ENCODE data around the gene EIF4B. TPM values are rescaled to one million over a fixed set of nuclear protein-coding genes. Genes with fewer than 3 reads are reported as not detected.
A peak's percentile ranks its signal among the peaks of the same experiment; 100 is the strongest.

EIF4B gene
- total and polyA plus RNA-seq, 2 experiments from 2014 or later, result 141 to 584 TPM

DNA sequence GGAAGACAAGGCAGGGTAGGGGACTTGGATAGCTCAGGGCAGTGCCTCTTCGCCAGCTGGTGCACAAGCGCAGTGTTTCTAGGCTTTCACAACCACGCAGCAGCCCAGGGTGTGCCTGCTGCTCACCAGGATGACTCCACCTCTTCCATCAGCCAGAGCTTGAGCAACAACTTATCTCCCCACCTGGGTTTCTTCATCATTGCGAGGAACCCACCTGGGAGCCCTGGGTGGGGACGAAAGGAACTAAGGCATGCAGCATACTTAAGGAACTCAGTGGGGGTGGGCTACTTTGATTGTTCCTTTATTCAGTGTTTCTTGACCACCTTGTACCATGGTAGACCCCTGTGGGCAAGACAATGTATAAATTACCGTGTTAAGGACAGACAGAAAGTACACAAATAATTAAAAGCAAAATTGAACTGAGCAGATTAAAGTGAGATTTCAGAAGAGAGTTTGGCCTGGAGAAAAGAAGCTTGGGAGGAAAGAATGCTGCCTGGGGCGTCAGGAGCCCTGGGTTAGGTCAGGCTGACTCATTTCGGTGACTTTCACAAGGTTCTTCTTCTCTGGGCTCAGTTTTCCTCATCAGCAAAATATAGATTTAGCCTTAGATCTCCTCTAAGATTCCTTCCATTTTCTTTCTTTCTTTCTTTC, 34.5 kb upstream of the EIF4B start:
- no peaks in the 10 kb centered on the region for H3K9me3 Mint-ChIP-seq
- H3K27me3 ChIP-seq (ENCODE audit: insufficient read depth), result peaks cover 5% of the 10 kb centered on the region; the same call in 1 of the 2 replicates
- DNase-seq (ENCODE audit: low spot score) (peak; percentile 51), ATAC-seq (peak; percentile 67)
- H3K27ac Mint-ChIP-seq, result no peak overlapping the region
- no peaks in the 10 kb centered on the region for H3K9me2 ChIP-seq (ENCODE audit: insufficient read depth)
- H2AFZ ChIP-seq, result peak overlapping the region; percentile 88
- no peak overlapping the region for H3K4me3 ChIP-seq
- peaks cover 20% of the 10 kb centered on the region for H3K4me1 ChIP-seq (ENCODE audit: insufficient read depth)
- peaks cover 16% of the 10 kb centered on the region for H3K27me3 Mint-ChIP-seq (ENCODE audit: insufficient read depth, low read depth, poor library complexity)
- H3K27ac ChIP-seq (ENCODE audit: low read depth), result peak overlapping the region; percentile 7; the same call in 1 of the 2 replicates
- no peak overlapping the region for H3K4me3 Mint-ChIP-seq
- no peaks in the 10 kb centered on the region for H3K79me2 ChIP-seq (replicated peaks; ENCODE audit: insufficient read depth)
- H4K20me1 ChIP-seq (replicated peaks; ENCODE audit: insufficient read depth), result no peaks in the 10 kb centered on the region
- no peak for TF ChIP-seq CREB1 (CRISPR knock-in tag; IDR thresholded peaks at IDR 0.05; ENCODE audit: low read depth)
- TF ChIP-seq NANOG (IDR thresholded peaks at IDR 0.05; ENCODE audit: borderline replicate concordance), result peak; percentile 33; the same call in 1 of the 2 replicates
- H3F3A ChIP-seq (replicated peaks; ENCODE audit: low read depth), result no peaks in the 10 kb centered on the region
- peaks cover 31% of the 10 kb centered on the region for H3K4me1 Mint-ChIP-seq
- H3K36me3 Mint-ChIP-seq (ENCODE audit: low read depth), result no peaks in the 10 kb centered on the region
- peak overlapping the region; percentile 21 for H3K4me2 ChIP-seq
- H3K36me3 ChIP-seq (ENCODE audit: insufficient read depth), result no peaks in the 10 kb centered on the region

DNA sequence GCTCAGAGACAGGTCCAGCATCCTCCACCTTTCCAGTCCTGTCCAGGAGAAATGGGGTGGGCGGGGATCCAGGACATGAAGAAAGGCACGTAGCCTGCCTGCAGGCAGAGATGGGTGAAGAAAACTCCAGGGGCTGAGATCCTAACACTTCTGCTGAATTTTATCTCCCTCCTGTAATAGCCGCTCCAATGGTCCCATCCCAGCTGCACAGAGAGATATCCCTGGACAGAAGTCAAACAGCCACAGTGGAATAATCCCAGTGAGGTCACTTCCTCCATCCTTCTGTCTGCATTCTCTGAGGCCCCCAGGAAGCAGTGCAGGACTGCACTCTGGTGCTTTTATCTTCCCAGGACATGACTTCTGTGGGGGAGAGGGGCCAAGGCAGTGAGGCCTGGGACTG, 31.1 kb upstream of the EIF4B start:
- H3K27me3 ChIP-seq (ENCODE audit: insufficient read depth), result no peaks in the 10 kb centered on the region
- Mint-ChIP-seq H3K27me3 (ENCODE audit: insufficient read depth, low read depth, poor library complexity) (peaks cover 10% of the 10 kb centered on the region), H3K27ac (no peak overlapping the region), H3K36me3 (ENCODE audit: low read depth) (no peaks in the 10 kb centered on the region), H3K4me3 (no peak overlapping the region), H3K9me3 (no peaks in the 10 kb centered on the region; the same call in 2 of the 3 replicates), H3K4me1 (peaks cover 28% of the 10 kb centered on the region)
- H3F3A ChIP-seq (replicated peaks; ENCODE audit: low read depth), result no peaks in the 10 kb centered on the region
- ATAC-seq (no peak), DNase-seq (ENCODE audit: low spot score) (no peak)
- H3K9me2 ChIP-seq (ENCODE audit: insufficient read depth), result no peaks in the 10 kb centered on the region
- H2AFZ ChIP-seq, result no peak overlapping the region
- no peaks in the 10 kb centered on the region for H4K20me1 ChIP-seq (replicated peaks; ENCODE audit: insufficient read depth)
- no peak overlapping the region for H3K4me2 ChIP-seq
- peaks cover 21% of the 10 kb centered on the region for H3K4me1 ChIP-seq (ENCODE audit: insufficient read depth)
- H3K36me3 ChIP-seq (ENCODE audit: insufficient read depth), result no peaks in the 10 kb centered on the region
- H3K4me3 ChIP-seq, result no peak overlapping the region
- no peaks in the 10 kb centered on the region for H3K79me2 ChIP-seq (replicated peaks; ENCODE audit: insufficient read depth)
- H3K27ac ChIP-seq (ENCODE audit: low read depth), result no peak overlapping the region
- TF ChIP-seq CREB1 (CRISPR knock-in tag; IDR thresholded peaks at IDR 0.05; ENCODE audit: low read depth) (no peak), ZNF331 (CRISPR knock-in tag; IDR thresholded peaks at IDR 0.05; ENCODE audit: low read depth) (no peak), STAT1 (IDR thresholded peaks at IDR 0.05; ENCODE audit: unreplicated experiment) (no peak), POLR2AphosphoS5 (IDR thresholded peaks at IDR 0.05; ENCODE audit: low read depth) (no peak)
- TF ChIP-seq, protein P1, sequence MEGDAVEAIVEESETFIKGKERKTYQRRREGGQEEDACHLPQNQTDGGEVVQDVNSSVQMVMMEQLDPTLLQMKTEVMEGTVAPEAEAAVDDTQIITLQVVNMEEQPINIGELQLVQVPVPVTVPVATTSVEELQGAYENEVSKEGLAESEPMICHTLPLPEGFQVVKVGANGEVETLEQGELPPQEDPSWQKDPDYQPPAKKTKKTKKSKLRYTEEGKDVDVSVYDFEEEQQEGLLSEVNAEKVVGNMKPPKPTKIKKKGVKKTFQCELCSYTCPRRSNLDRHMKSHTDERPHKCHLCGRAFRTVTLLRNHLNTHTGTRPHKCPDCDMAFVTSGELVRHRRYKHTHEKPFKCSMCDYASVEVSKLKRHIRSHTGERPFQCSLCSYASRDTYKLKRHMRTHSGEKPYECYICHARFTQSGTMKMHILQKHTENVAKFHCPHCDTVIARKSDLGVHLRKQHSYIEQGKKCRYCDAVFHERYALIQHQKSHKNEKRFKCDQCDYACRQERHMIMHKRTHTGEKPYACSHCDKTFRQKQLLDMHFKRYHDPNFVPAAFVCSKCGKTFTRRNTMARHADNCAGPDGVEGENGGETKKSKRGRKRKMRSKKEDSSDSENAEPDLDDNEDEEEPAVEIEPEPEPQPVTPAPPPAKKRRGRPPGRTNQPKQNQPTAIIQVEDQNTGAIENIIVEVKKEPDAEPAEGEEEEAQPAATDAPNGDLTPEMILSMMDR (conservative IDR thresholded peaks at IDR 0.05; ENCODE audit: low read depth in 2 of 2), result no peak
- TF ChIP-seq, protein P2, sequence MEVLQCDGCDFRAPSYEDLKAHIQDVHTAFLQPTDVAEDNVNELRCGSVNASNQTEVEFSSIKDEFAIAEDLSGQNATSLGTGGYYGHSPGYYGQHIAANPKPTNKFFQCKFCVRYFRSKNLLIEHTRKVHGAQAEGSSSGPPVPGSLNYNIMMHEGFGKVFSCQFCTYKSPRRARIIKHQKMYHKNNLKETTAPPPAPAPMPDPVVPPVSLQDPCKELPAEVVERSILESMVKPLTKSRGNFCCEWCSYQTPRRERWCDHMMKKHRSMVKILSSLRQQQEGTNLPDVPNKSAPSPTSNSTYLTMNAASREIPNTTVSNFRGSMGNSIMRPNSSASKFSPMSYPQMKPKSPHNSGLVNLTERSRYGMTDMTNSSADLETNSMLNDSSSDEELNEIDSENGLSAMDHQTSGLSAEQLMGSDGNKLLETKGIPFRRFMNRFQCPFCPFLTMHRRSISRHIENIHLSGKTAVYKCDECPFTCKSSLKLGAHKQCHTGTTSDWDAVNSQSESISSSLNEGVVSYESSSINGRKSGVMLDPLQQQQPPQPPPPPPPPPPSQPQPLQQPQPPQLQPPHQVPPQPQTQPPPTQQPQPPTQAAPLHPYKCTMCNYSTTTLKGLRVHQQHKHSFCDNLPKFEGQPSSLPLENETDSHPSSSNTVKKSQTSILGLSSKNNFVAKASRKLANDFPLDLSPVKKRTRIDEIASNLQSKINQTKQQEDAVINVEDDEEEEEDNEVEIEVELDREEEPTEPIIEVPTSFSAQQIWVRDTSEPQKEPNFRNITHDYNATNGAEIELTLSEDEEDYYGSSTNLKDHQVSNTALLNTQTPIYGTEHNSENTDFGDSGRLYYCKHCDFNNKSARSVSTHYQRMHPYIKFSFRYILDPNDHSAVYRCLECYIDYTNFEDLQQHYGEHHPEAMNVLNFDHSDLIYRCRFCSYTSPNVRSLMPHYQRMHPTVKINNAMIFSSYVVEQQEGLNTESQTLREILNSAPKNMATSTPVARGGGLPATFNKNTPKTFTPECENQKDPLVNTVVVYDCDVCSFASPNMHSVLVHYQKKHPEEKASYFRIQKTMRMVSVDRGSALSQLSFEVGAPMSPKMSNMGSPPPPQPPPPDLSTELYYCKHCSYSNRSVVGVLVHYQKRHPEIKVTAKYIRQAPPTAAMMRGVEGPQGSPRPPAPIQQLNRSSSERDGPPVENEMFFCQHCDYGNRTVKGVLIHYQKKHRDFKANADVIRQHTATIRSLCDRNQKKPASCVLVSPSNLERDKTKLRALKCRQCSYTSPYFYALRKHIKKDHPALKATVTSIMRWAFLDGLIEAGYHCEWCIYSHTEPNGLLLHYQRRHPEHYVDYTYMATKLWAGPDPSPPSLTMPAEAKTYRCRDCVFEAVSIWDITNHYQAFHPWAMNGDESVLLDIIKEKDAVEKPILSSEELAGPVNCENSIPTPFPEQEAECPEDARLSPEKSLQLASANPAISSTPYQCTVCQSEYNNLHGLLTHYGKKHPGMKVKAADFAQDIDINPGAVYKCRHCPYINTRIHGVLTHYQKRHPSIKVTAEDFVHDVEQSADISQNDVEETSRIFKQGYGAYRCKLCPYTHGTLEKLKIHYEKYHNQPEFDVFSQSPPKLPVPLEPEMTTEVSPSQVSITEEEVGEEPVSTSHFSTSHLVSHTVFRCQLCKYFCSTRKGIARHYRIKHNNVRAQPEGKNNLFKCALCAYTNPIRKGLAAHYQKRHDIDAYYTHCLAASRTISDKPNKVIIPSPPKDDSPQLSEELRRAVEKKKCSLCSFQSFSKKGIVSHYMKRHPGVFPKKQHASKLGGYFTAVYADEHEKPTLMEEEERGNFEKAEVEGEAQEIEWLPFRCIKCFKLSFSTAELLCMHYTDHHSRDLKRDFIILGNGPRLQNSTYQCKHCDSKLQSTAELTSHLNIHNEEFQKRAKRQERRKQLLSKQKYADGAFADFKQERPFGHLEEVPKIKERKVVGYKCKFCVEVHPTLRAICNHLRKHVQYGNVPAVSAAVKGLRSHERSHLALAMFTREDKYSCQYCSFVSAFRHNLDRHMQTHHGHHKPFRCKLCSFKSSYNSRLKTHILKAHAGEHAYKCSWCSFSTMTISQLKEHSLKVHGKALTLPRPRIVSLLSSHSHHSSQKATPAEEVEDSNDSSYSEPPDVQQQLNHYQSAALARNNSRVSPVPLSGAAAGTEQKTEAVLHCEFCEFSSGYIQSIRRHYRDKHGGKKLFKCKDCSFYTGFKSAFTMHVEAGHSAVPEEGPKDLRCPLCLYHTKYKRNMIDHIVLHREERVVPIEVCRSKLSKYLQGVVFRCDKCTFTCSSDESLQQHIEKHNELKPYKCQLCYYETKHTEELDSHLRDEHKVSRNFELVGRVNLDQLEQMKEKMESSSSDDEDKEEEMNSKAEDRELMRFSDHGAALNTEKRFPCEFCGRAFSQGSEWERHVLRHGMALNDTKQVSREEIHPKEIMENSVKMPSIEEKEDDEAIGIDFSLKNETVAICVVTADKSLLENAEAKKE (CRISPR knock-in tag; IDR thresholded peaks at IDR 0.05), result no peak
- TF ChIP-seq, protein P3, sequence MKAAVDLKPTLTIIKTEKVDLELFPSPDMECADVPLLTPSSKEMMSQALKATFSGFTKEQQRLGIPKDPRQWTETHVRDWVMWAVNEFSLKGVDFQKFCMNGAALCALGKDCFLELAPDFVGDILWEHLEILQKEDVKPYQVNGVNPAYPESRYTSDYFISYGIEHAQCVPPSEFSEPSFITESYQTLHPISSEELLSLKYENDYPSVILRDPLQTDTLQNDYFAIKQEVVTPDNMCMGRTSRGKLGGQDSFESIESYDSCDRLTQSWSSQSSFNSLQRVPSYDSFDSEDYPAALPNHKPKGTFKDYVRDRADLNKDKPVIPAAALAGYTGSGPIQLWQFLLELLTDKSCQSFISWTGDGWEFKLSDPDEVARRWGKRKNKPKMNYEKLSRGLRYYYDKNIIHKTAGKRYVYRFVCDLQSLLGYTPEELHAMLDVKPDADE (IDR thresholded peaks at IDR 0.05), result no peak
